GM12878 (cell line): ENCODE results near the gene ARAP2. TPM values are rescaled to one million over a fixed set of nuclear protein-coding genes. Genes with fewer than 3 reads are reported as not detected.

Experiments used
- ATAC-seq: fragments of 200-7000 bp; cut with Tn5 transposase; 3 replicates; pipeline ENCODE4 v1.9.1; 2020; ENCODE audit warnings: mild to moderate bottlenecking, moderate library complexity
- BruUV-seq: library from RNA; stranded (reverse); fragments of 400-500 nt; replicated peaks from 2 replicates; lab custom pipeline; 2021; lab: Mats Ljungman, UMichigan
- CTCF ChIA-PET: fragments of 300-600 bp; sonication (Branson Sonifier 250); formaldehyde crosslinking; extraction: SDS; loops from one replicate; lab custom pipeline; 2021; ENCODE audit warnings: inconsistent platforms; lab: Yijun Ruan, JAX
- POLR2A ChIA-PET: fragments of 350-600 bp; formaldehyde crosslinking; extraction: SDS; loops from one replicate; lab custom pipeline; 2021; ENCODE audit warnings: inconsistent platforms; lab: Charles Lee
- RAD21 ChIA-PET: fragments of 300-600 bp; sonication (Branson Sonifier 250); formaldehyde crosslinking; loops from one replicate; lab custom pipeline; 2023; ENCODE audit warnings: antibody characterized with exemption; ENCODE audit not compliant: unreplicated experiment; lab: Charles Lee
- SMC1A ChIA-PET: fragments of 300-600 bp; sonication (Branson Sonifier 250); formaldehyde crosslinking; loops from one replicate; lab custom pipeline; 2023; ENCODE audit not compliant: unreplicated experiment, uncharacterized antibody; lab: Charles Lee
- DNase-seq: peaks from one replicate; pipeline ENCODE4 v3.0.0-alpha.2; 2011; ENCODE audit warnings: low read depth, low spot score
- FAIRE-seq: peaks from 3 replicates; lab custom pipeline; 2011; peaks lifted over from hg19 to GRCh38; lab: Jason Lieb, UNC
- H2AFZ ChIP-seq: 2 replicates; pipeline ENCODE4 v1.6.0; 2011; ENCODE audit warnings: low read depth, low read length, control low read depth; ENCODE audit not compliant: control insufficient read depth
- H3K27ac ChIP-seq: 2 replicates; pipeline ENCODE4 v1.5.1; 2011; ENCODE audit warnings: control low read depth; ENCODE audit not compliant: control insufficient read depth, insufficient read depth
- H3K27me3 ChIP-seq, 2 experiments: replicated peaks in 1 of 2; 2 replicates each; pipeline versions ENCODE4 v1.6.0 to v1.6.1; 2011; ENCODE audit warnings: low read length in 1 of 2; ENCODE audit not compliant: control insufficient read depth in 2 of 2, insufficient read depth in 2 of 2
- H3K36me3 ChIP-seq, 2 experiments: 2 replicates each; pipeline ENCODE4 v1.5.1; 2011; ENCODE audit warnings: low read length in 1 of 2; ENCODE audit not compliant: control insufficient read depth in 2 of 2, insufficient read depth in 2 of 2
- H3K4me1 ChIP-seq: 2 replicates; pipeline ENCODE4 v1.6.1; 2011; ENCODE audit warnings: mild to moderate bottlenecking, low read length, moderate library complexity, mixed read lengths; ENCODE audit not compliant: control insufficient read depth, insufficient read depth
- H3K4me2 ChIP-seq: 2 replicates; pipeline ENCODE4 v1.6.0; 2011; ENCODE audit warnings: control low read depth; ENCODE audit not compliant: control insufficient read depth, insufficient read depth
- H3K4me3 ChIP-seq: fragments of 200-600 bp; sonication (generic); 2 replicates; pipeline ENCODE4 v1.5.1; 2016
- H3K79me2 ChIP-seq: 2 replicates; pipeline ENCODE4 v1.6.0; 2011; ENCODE audit warnings: low read length; ENCODE audit not compliant: control insufficient read depth, insufficient read depth
- H3K9ac ChIP-seq: 2 replicates; pipeline ENCODE4 v1.8.0; 2011; ENCODE audit warnings: low read length, control low read depth, mixed read lengths; ENCODE audit not compliant: control insufficient read depth, insufficient read depth
- H3K9me3 ChIP-seq: replicated peaks from 3 replicates; pipeline ENCODE4 v1.5.1; 2011; ENCODE audit warnings: mild to moderate bottlenecking, low read length; ENCODE audit not compliant: control insufficient read depth, insufficient read depth
- H4K20me1 ChIP-seq: 2 replicates; pipeline ENCODE4 v1.6.0; 2011; ENCODE audit not compliant: control insufficient read depth, insufficient read depth
- CTCF ChIP-seq, 3 experiments: IDR thresholded peaks in 2 of 3; conservative IDR thresholded peaks in 1 of 3; 2 replicates each; pipeline ENCODE4 v1.5.1; 2011; ENCODE audit warnings: low read depth in 3 of 3, low read length in 3 of 3, mild to moderate bottlenecking in 3 of 3, control low read depth in 2 of 3, moderate library complexity in 2 of 3, inconsistent platforms in 1 of 3, mixed read lengths in 1 of 3; ENCODE audit not compliant: control insufficient read depth in 2 of 3, insufficient read depth in 1 of 3; ENCODE audit errors: extremely low read depth in 1 of 3
- DPF2 ChIP-seq: fragments of 450-650 bp; IDR thresholded peaks from 2 replicates; pipeline ENCODE4 v1.6.1; 2017; ENCODE audit warnings: mild to moderate bottlenecking
- MEF2B ChIP-seq: fragments of 450-650 bp; IDR thresholded peaks from 2 replicates; pipeline ENCODE4 v1.6.1; 2018; ENCODE audit warnings: mild to moderate bottlenecking, moderate library complexity; ENCODE audit not compliant: partially characterized antibody, poor library complexity, severe bottlenecking
- PKNOX1 ChIP-seq: fragments of 450-650 bp; IDR thresholded peaks from 2 replicates; pipeline ENCODE4 v1.6.1; 2016; ENCODE audit warnings: mild to moderate bottlenecking
- POLR2A ChIP-seq: IDR thresholded peaks from 2 replicates; pipeline ENCODE4 v1.6.1; 2011; ENCODE audit warnings: low read depth, mild to moderate bottlenecking, low read length
- WGBS: methylation state at CpG from one replicate; pipeline ENCODE4 v1.1.6; 2016; ENCODE audit warnings: low lambda C conversion rate; ENCODE audit not compliant: insufficient replicate concordance, insufficient coverage; ENCODE audit errors: missing lambda C conversion rate; 5-methylcytosine and 5-hydroxymethylcytosine counted together
- in situ Hi-C: fragments of 300-500 bp; cut with MboI; formaldehyde crosslinking; loops from 9 replicates; pipeline ENCODE4 v1.14.3; 2018; ENCODE audit warnings: mixed read lengths
- intact Hi-C: fragments of 100-400 bp; cut with micrococcal nuclease; formaldehyde crosslinking; loops from one replicate; pipeline ENCODE4 v1.14.2; 2022; ENCODE audit not compliant: unreplicated experiment
- polyA plus RNA-seq, 11 experiments: library from polyadenylated mRNA; depleted of rRNA in 4 of 11; unstranded in 6 of 11; stranded (reverse) in 5 of 11; fragments of >200 nt; fragmentation: Nextera tagmentation in 4 of 11; fragmentation: Illumina TruSeq in 1 of 11; extraction: Ambion mirVana in 4 of 11; extraction: Trizol in 1 of 11; gene quantifications; 1 replicate in 1 of 11; 2 replicates in 10 of 11; pipeline versions ENCODE4 v1.2.1 to v1.2.3, GENCODE V29; 2011 to 2016; ENCODE audit warnings: inconsistent platforms in 2 of 11, missing spikeins in 2 of 11, low read depth in 1 of 11
- total RNA-seq, 4 experiments: library from RNA; depleted of rRNA in 3 of 4; stranded (reverse); fragments of >200 nt in 3 of 4; fragmentation: Illumina TruSeq in 1 of 4; extraction: Trizol in 1 of 4; gene quantifications; 2 replicates each; pipeline versions ENCODE4 v1.2.1 to v1.2.3, GENCODE V29; 2013 to 2021

The ARAP2 gene
- total and polyA plus RNA-seq, 10 of the 15 experiments (the other 5 are each of a cell fraction or from before 2014, with no cell fraction given): 5.4 to 36.1 (median 12.2) TPM

- H3K4me2 ChIP-seq: no peak overlapping the region
- TF ChIP-seq POLR2A (no peak), CTCF (IDR thresholded peaks at IDR 0.05 in 2 of 3, conservative IDR thresholded peaks at IDR 0.05 in 1 of 3; ENCODE audit: control insufficient read depth in 2 of 3, extremely low read depth in 1 of 3, insufficient read depth in 1 of 3, low read depth in 3 of 3, low read length in 3 of 3) (no peak), DPF2 (no peak), PKNOX1 (no peak), MEF2B (no peak)
- in situ Hi-C loops: loop anchor here (25.0 kb wide), 1 partner anchor 1203 kb away; no protein-coding TSS in a partner anchor
- CTCF ChIA-PET: interaction anchor here (0.9 to 4.5 kb wide), 8 partner anchors 8 to 215 kb away, joined by 3 to 36 read pairs (median 4); no protein-coding TSS in a partner anchor
- H3K27me3 ChIP-seq: no peaks in the 10 kb centered on the region
- intact Hi-C loops: no loop called here
- SMC1A ChIA-PET: interaction anchor here (0.9 to 1.7 kb wide), 11 partner anchors 9 to 216 kb away, joined by 3 to 9 read pairs (median 5); no protein-coding TSS in a partner anchor
- no peaks in the 10 kb centered on the region for H3K79me2 ChIP-seq
- no peaks in the 10 kb centered on the region for H4K20me1 ChIP-seq
- RAD21 ChIA-PET: interaction anchor here (0.7 to 1.4 kb wide), 5 partner anchors 18 to 216 kb away, joined by 3 to 7 read pairs (median 4); partner anchors contain the start of gene ARAP2
- no peaks in the 10 kb centered on the region for H3K9me3 ChIP-seq
- no peak overlapping the region for H3K27ac ChIP-seq
- POLR2A ChIA-PET: interaction anchor here (0.6 kb wide), 1 partner anchor 93 kb away, joined by 3 read pairs; no protein-coding TSS in a partner anchor
- H3K4me3 ChIP-seq: no peak overlapping the region
- DNase-seq: no peak
- peaks cover 2 to 6% of the 10 kb centered on the region in 2 experiments; a peak in 1 of 4 replicates for H3K36me3 ChIP-seq
- BruUV-seq: no TSS peak
- no peak overlapping the region for H3K9ac ChIP-seq
- no peak for FAIRE-seq
- no peak for ATAC-seq
- no peak overlapping the region for H2AFZ ChIP-seq
- WGBS: over 99% methylated on average over 5 of the region's 5 CpGs
- peaks cover 3% of the 10 kb centered on the region; the same call in 1 of the 2 replicates for H3K4me1 ChIP-seq
Observed at GRCh38 chr4:36183665-36184393, 60.5 kb downstream of the ARAP2 start.
